ENCODE measurements around the gene ZNF519.
A peak's percentile ranks its signal among the peaks of the same experiment; 100 is the strongest.

Gene ZNF519

GRCh38 chr18:14086458-14087231 lies 45.6 kb downstream of the ZNF519 start:
- no peak overlapping the region for H3K27ac ChIP-seq
- TF ChIP-seq CTCF (IDR thresholded peaks at IDR 0.05), result peak; percentile 84
- TF ChIP-seq ZFX (IDR thresholded peaks at IDR 0.05; ENCODE audit: borderline replicate concordance), result no peak

GRCh38 chr18:14085770-14086457 lies 46.3 kb downstream of the ZNF519 start:
- H3K27ac ChIP-seq, result no peak overlapping the region
- no peak for TF ChIP-seq CTCF (IDR thresholded peaks at IDR 0.05)
- no peak for TF ChIP-seq ZFX (IDR thresholded peaks at IDR 0.05; ENCODE audit: borderline replicate concordance)

GRCh38 chr18:14075196-14075595 lies 57.0 kb downstream of the ZNF519 start:
- TF ChIP-seq ZFX (IDR thresholded peaks at IDR 0.05; ENCODE audit: borderline replicate concordance) (no peak), CTCF (IDR thresholded peaks at IDR 0.05) (peak; percentile 11; the same call in 1 of the 2 replicates)
- no peak overlapping the region for H3K27ac ChIP-seq

GRCh38 chr18:14074187-14074586 lies 58.0 kb downstream of the ZNF519 start:
- no peak overlapping the region for H3K27ac ChIP-seq
- TF ChIP-seq CTCF (IDR thresholded peaks at IDR 0.05), result peak; percentile 54
- no peak for TF ChIP-seq ZFX (IDR thresholded peaks at IDR 0.05; ENCODE audit: borderline replicate concordance)

GRCh38 chr18:14053661-14054060 lies 78.6 kb downstream of the ZNF519 start:
- H3K27ac ChIP-seq, result no peak overlapping the region
- TF ChIP-seq ZFX (IDR thresholded peaks at IDR 0.05; ENCODE audit: borderline replicate concordance) (no peak), CTCF (IDR thresholded peaks at IDR 0.05) (no peak)

Measured in 22Rv1 (cell line).